Lower lobe of right lung (tissue), 2 donors: ENCODE results near the gene TARS2. TPM values are rescaled to one million over a fixed set of nuclear protein-coding genes. Genes with fewer than 3 reads are reported as not detected.
A peak's percentile ranks its signal among the peaks of the same experiment; 100 is the strongest.

Experiments
- ATAC-seq, 2 donors: fragments of 200-7000 bp; cut with Tn5 transposase; one replicate each; pipeline ENCODE4 v1.9.1; 2020 to 2022; ENCODE audit warnings: mild to moderate bottlenecking in 2 of 2, moderate library complexity in 2 of 2
- DNase-seq: peaks from one replicate; pipeline ENCODE4 v3.0.0-alpha.2; 2020
- H3K27ac ChIP-seq: fragments of 200-600 bp; one replicate; pipeline ENCODE4 v1.8.0; 2022
- H3K27me3 ChIP-seq: fragments of 200-600 bp; one replicate; pipeline ENCODE4 v1.8.0; 2022; ENCODE audit warnings: low read depth
- H3K36me3 ChIP-seq: fragments of 200-600 bp; one replicate; pipeline ENCODE4 v1.8.0; 2022; ENCODE audit warnings: mild to moderate bottlenecking
- H3K4me1 ChIP-seq: fragments of 200-600 bp; one replicate; pipeline ENCODE4 v1.8.0; 2022
- H3K4me3 ChIP-seq: fragments of 200-600 bp; one replicate; pipeline ENCODE4 v1.8.0; 2022; ENCODE audit warnings: mild to moderate bottlenecking
- H3K9me3 ChIP-seq: fragments of 200-600 bp; one replicate; pipeline ENCODE4 v1.8.0; 2022
- CTCF ChIP-seq: fragments of 200-600 bp; IDR thresholded peaks from one replicate; pipeline ENCODE4 v1.8.0; 2022; ENCODE audit warnings: antibody characterized with exemption, mild to moderate bottlenecking
- intact Hi-C: fragments of 100-400 bp; cut with DNase I; formaldehyde crosslinking; loops from one replicate; pipeline ENCODE4 v1.11.0; 2022
- total RNA-seq: library from RNA; stranded (reverse); fragmentation: NEBNext Ultra II Directional; extraction: Animal tissue kit (Norgen Biotek cat#: 25700); gene quantifications from one replicate; pipeline ENCODE4 v1.2.1, GENCODE V29; 2021
- donor health status: DM: no; HTN: yes; CAD: no; lungs with severe emphysema.

Gene TARS2
- total RNA-seq, 1 donor from 2014 or later: 23.7 TPM

- Histone ChIP-seq H3K4me3 (no peak overlapping the region), H3K36me3 (peaks cover 15% of the 10 kb centered on the region), H3K9me3 (no peaks in the 10 kb centered on the region), H3K4me1 (peaks cover 4% of the 10 kb centered on the region), H3K27me3 (no peaks in the 10 kb centered on the region), H3K27ac (no peak overlapping the region)
- ATAC-seq (no peak), DNase-seq (no peak)
- no peak for TF ChIP-seq CTCF
- intact Hi-C loops: no loop called here
Observed at GRCh38 chr1:150476754-150477153, 10.5 kb upstream of the TARS2 start.

- Histone ChIP-seq H3K4me3 (no peak overlapping the region), H3K27me3 (no peaks in the 10 kb centered on the region), H3K9me3 (no peaks in the 10 kb centered on the region), H3K4me1 (peaks cover 4% of the 10 kb centered on the region), H3K36me3 (peaks cover 9% of the 10 kb centered on the region), H3K27ac (no peak overlapping the region)
- peak; percentile 35 to 52 for ATAC-seq
- no peak for DNase-seq
- intact Hi-C loops: no loop called here
- no peak for TF ChIP-seq CTCF
Observed at GRCh38 chr1:150477320-150477719, 9.9 kb upstream of the TARS2 start.

GRCh38 chr1:150477733-150478132, 9.5 kb upstream of the TARS2 start:
- TF ChIP-seq CTCF: no peak
- no peak for DNase-seq
- H3K4me1 ChIP-seq: peaks cover 4% of the 10 kb centered on the region
- no peak for ATAC-seq
- H3K9me3 ChIP-seq: no peaks in the 10 kb centered on the region
- no peak overlapping the region for H3K4me3 ChIP-seq
- no peaks in the 10 kb centered on the region for H3K27me3 ChIP-seq
- intact Hi-C loops: no loop called here
- H3K36me3 ChIP-seq: peaks cover 5% of the 10 kb centered on the region
- no peak overlapping the region for H3K27ac ChIP-seq

GRCh38 chr1:150479370-150479769, 7.8 kb upstream of the TARS2 start:
- ATAC-seq: no peak
- H3K4me1 ChIP-seq: peaks cover 4% of the 10 kb centered on the region
- TF ChIP-seq CTCF: no peak
- no peaks in the 10 kb centered on the region for H3K36me3 ChIP-seq
- no peak overlapping the region for H3K27ac ChIP-seq
- H3K4me3 ChIP-seq: no peak overlapping the region
- no peaks in the 10 kb centered on the region for H3K9me3 ChIP-seq
- no peak for DNase-seq
- intact Hi-C loops: no loop called here
- H3K27me3 ChIP-seq: no peaks in the 10 kb centered on the region

- DNase-seq: no peak
- no peak for TF ChIP-seq CTCF
- Histone ChIP-seq H3K4me3 (no peak overlapping the region), H3K9me3 (no peaks in the 10 kb centered on the region), H3K36me3 (no peaks in the 10 kb centered on the region), H3K27ac (no peak overlapping the region), H3K27me3 (no peaks in the 10 kb centered on the region), H3K4me1 (peaks cover 4% of the 10 kb centered on the region)
- intact Hi-C loops: no loop called here
- no peak for ATAC-seq
Observed at GRCh38 chr1:150479927-150480352, 7.3 kb upstream of the TARS2 start.

- H3K4me3 ChIP-seq: no peak overlapping the region
- no peak overlapping the region for H3K27ac ChIP-seq
- H3K36me3 ChIP-seq: peaks cover 8% of the 10 kb centered on the region
- no peaks in the 10 kb centered on the region for H3K9me3 ChIP-seq
- no peaks in the 10 kb centered on the region for H3K27me3 ChIP-seq
- no peak for DNase-seq
- no peak for ATAC-seq
- intact Hi-C loops: no loop called here
- peaks cover 13% of the 10 kb centered on the region for H3K4me1 ChIP-seq
- no peak for TF ChIP-seq CTCF
Observed at GRCh38 chr1:150484431-150484830, 2.8 kb upstream of the TARS2 start.
